VCaP (cell line): ENCODE data around the gene DNAJC4.

Experiments used
- H3K27ac ChIP-seq: fragments of 450-650 bp; 2 replicates; pipeline ENCODE4 v1.5.1; 2017
- CTCF ChIP-seq: fragments of 450-650 bp; conservative IDR thresholded peaks from 2 replicates; pipeline ENCODE4 v1.5.1; 2017; ENCODE audit warnings: mild to moderate bottlenecking, moderate library complexity

DNAJC4 gene

GRCh38 chr11:64253043-64253442 is 22.7 kb downstream of the DNAJC4 start:
- no peak for TF ChIP-seq CTCF
- H3K27ac ChIP-seq: peak overlapping the region; percentile 89

- no peak for TF ChIP-seq CTCF
- peak overlapping the region; percentile 89 for H3K27ac ChIP-seq
Observed at GRCh38 chr11:64253481-64253880, 23.1 kb downstream of the DNAJC4 start.

GRCh38 chr11:64254326-64254725 is 24.0 kb downstream of the DNAJC4 start:
- no peak for TF ChIP-seq CTCF
- H3K27ac ChIP-seq: peak overlapping the region; percentile 89; the same call in 1 of the 2 replicates

GRCh38 chr11:64255135-64256128 is 25.1 kb downstream of the DNAJC4 start:
- no peak for TF ChIP-seq CTCF
- H3K27ac ChIP-seq: no peak overlapping the region

GRCh38 chr11:64256300-64256699 is 26.0 kb downstream of the DNAJC4 start:
- H3K27ac ChIP-seq: no peak overlapping the region
- no peak for TF ChIP-seq CTCF

- no peak for TF ChIP-seq CTCF
- no peak overlapping the region for H3K27ac ChIP-seq
Observed at GRCh38 chr11:64258356-64258755, 28.0 kb downstream of the DNAJC4 start.

GRCh38 chr11:64258946-64259532 is 28.7 kb downstream of the DNAJC4 start:
- TF ChIP-seq CTCF: no peak; the same call in 1 of the 2 replicates

More at GRCh38 chr11:64258946-64259532, 28.7 kb downstream of the DNAJC4 start:
- no peak overlapping the region for H3K27ac ChIP-seq
